A673 (cell line): Measurements from ENCODE around the gene RAB21.

ENCODE experiments used
- CTCF ChIP-seq: fragments of 300-800, 200-600 bp; sonication (generic); conservative IDR thresholded peaks from 2 replicates; pipeline ENCODE4 v1.5.1; 2017; ENCODE audit warnings: low read depth, mild to moderate bottlenecking, antibody characterized with exemption, low read length, moderate library complexity, mixed read lengths
- EZH2 ChIP-seq: fragments of 200-600 bp; sonication (generic); IDR thresholded peaks from 2 replicates; pipeline ENCODE4 v1.6.1; 2017; ENCODE audit warnings: borderline replicate concordance, low read depth, mild to moderate bottlenecking, mixed read lengths, antibody characterized with exemption, low read length; ENCODE audit not compliant: poor library complexity, severe bottlenecking

- TF ChIP-seq CTCF (no peak), EZH2 (no peak)
These were observed 32.2 kb downstream of the RAB21 start for GRCh38 chr12:71786829-71787228.
